Vagina (tissue), 2 donors: ENCODE results near the gene IL2RA. TPM values are rescaled to one million over a fixed set of nuclear protein-coding genes. Genes with fewer than 3 reads are reported as not detected.

Experiments used
- DNase-seq, 2 donors: peaks; one replicate each; pipeline ENCODE4 v3.0.0-alpha.2; 2017; ENCODE audit errors: extremely low spot score in 2 of 2
- H3K27ac ChIP-seq: fragments of 200-600 bp; sonication (generic); one replicate; pipeline ENCODE4 v1.5.1; 2019
- H3K27me3 ChIP-seq: fragments of 200-600 bp; sonication (generic); one replicate; pipeline ENCODE4 v1.5.1; 2019
- H3K36me3 ChIP-seq, 2 donors: fragments of 200-600 bp; sonication (generic); one replicate each; pipeline ENCODE4 v1.5.1; 2017 to 2019
- H3K4me1 ChIP-seq: fragments of 200-600 bp; sonication (generic); one replicate; pipeline ENCODE4 v1.5.1; 2019
- H3K4me3 ChIP-seq, 2 donors: fragments of 200-600 bp; sonication (generic); 1 replicate in 1 of 2; 2 replicates in 1 of 2; pipeline ENCODE4 v1.5.1; 2016 to 2019
- H3K9me3 ChIP-seq: fragments of 200-600 bp; sonication (generic); one replicate; pipeline ENCODE4 v1.5.1; 2019
- CTCF ChIP-seq, 3 experiments: fragments of 450-650 bp in 2 of 3; fragments of 200-600 bp in 1 of 3; sonication (generic) in 1 of 3; IDR thresholded peaks; one replicate each; pipeline ENCODE4 v1.5.1; 2017 to 2019; ENCODE audit warnings: antibody characterized with exemption in 3 of 3, mild to moderate bottlenecking in 2 of 3, moderate library complexity in 2 of 3
- POLR2A ChIP-seq, 2 donors: fragments of 450-650 bp; IDR thresholded peaks; one replicate each; pipeline ENCODE4 v1.6.1; 2017; ENCODE audit warnings: antibody characterized with exemption in 2 of 2, mild to moderate bottlenecking in 2 of 2, moderate library complexity in 2 of 2
- POLR2AphosphoS5 ChIP-seq, 2 donors: sonication (generic); formaldehyde crosslinking; IDR thresholded peaks; one replicate each; pipeline ENCODE4 v1.9.0; 2017; ENCODE audit warnings: antibody characterized with exemption in 2 of 2, mild to moderate bottlenecking in 2 of 2, low read depth in 1 of 2; ENCODE audit not compliant: insufficient read depth in 1 of 2
- intact Hi-C: fragments of 100-400 bp; cut with DNase I; formaldehyde crosslinking; loops from one replicate; pipeline ENCODE4 v1.15.1; 2023
- total RNA-seq: library from RNA; depleted of rRNA; stranded (reverse); fragments of >200 nt; gene quantifications from one replicate; pipeline ENCODE4 v1.2.3, GENCODE V29; 2016

Gene IL2RA
- total RNA-seq, 1 donor from 2014 or later, result not detected

- TF ChIP-seq POLR2A (IDR thresholded peaks at IDR 0.05), result no peak
- no peak for TF ChIP-seq POLR2AphosphoS5 (IDR thresholded peaks at IDR 0.05; ENCODE audit: insufficient read depth in 1 of 2, low read depth in 1 of 2)
- no peak for TF ChIP-seq CTCF (IDR thresholded peaks at IDR 0.05)
Measured at GRCh38 chr10:5981529-5981928, 80.6 kb downstream of the IL2RA start.

GRCh38 chr10:5978230-5978489 lies 84.0 kb downstream of the IL2RA start:
- peaks cover 23% of the 10 kb centered on the region for H3K4me1 ChIP-seq
- no peak for TF ChIP-seq POLR2A (IDR thresholded peaks at IDR 0.05)
- TF ChIP-seq POLR2AphosphoS5 (IDR thresholded peaks at IDR 0.05; ENCODE audit: insufficient read depth in 1 of 2, low read depth in 1 of 2), result no peak
- TF ChIP-seq CTCF (IDR thresholded peaks at IDR 0.05), result no peak
- intact Hi-C loops, result no loop called here

More at GRCh38 chr10:5981529-5981928, 80.6 kb downstream of the IL2RA start:
- intact Hi-C loops, result no loop called here
- peaks cover 27% of the 10 kb centered on the region for H3K4me1 ChIP-seq
- no peak overlapping the region for H3K27ac ChIP-seq
- no peak for DNase-seq
- no peaks in the 10 kb centered on the region for H3K27me3 ChIP-seq
- no peaks in the 10 kb centered on the region for H3K9me3 ChIP-seq
- H3K36me3 ChIP-seq, result no peaks in the 10 kb centered on the region
- H3K4me3 ChIP-seq, result no peak overlapping the region

GRCh38 chr10:5977471-5978229 lies 84.5 kb downstream of the IL2RA start, which contains the start of gene IL15RA:
IL15RA (minus strand) TSS chr10:5977543; CDS start chr10:5977492, 51 bp downstream.
- no peak for DNase-seq

More at GRCh38 chr10:5978230-5978489, 84.0 kb downstream of the IL2RA start:
- Histone ChIP-seq H3K4me3 (peak overlapping the region; percentile 94 to 96), H3K9me3 (no peaks in the 10 kb centered on the region), H3K27ac (peak overlapping the region; percentile 98), H3K36me3 (no peaks in the 10 kb centered on the region), H3K27me3 (no peaks in the 10 kb centered on the region)
- DNase-seq, result no peak

GRCh38 chr10:5976512-5977470 lies 85.4 kb downstream of the IL2RA start:
- Histone ChIP-seq H3K27me3 (no peaks in the 10 kb centered on the region), H3K4me3 (peak overlapping the region; percentile 94 to 96), H3K36me3 (no peaks in the 10 kb centered on the region), H3K27ac (peak overlapping the region; percentile 98), H3K9me3 (no peaks in the 10 kb centered on the region), H3K4me1 (peaks cover 33% of the 10 kb centered on the region)
- intact Hi-C loops, result no loop called here
- peak in 1 of 2 donors; percentile 88 for DNase-seq
- no peak for TF ChIP-seq CTCF (IDR thresholded peaks at IDR 0.05)
- TF ChIP-seq POLR2AphosphoS5 (IDR thresholded peaks at IDR 0.05; ENCODE audit: insufficient read depth in 1 of 2, low read depth in 1 of 2), result peak in 1 of 2 donors; percentile 41
- TF ChIP-seq POLR2A (IDR thresholded peaks at IDR 0.05), result no peak

More at GRCh38 chr10:5977471-5978229, 84.5 kb downstream of the IL2RA start, which contains the start of gene IL15RA:
- TF ChIP-seq POLR2A (IDR thresholded peaks at IDR 0.05) (peak in 1 of 2 donors; percentile 21), POLR2AphosphoS5 (IDR thresholded peaks at IDR 0.05; ENCODE audit: insufficient read depth in 1 of 2, low read depth in 1 of 2) (peak in 1 of 2 donors; percentile 86), CTCF (IDR thresholded peaks at IDR 0.05) (no peak)
- peak within 1 kb of the TSS; percentile 98 for H3K27ac ChIP-seq
- intact Hi-C loops, result no loop called here
- peak within 1 kb of the TSS; percentile 94 to 96 for H3K4me3 ChIP-seq
- no peaks in the 10 kb centered on the region for H3K36me3 ChIP-seq
- H3K4me1 ChIP-seq, result peaks cover 24% of the 10 kb centered on the region
- H3K27me3 ChIP-seq, result no peaks in the 10 kb centered on the region
- H3K9me3 ChIP-seq, result no peaks in the 10 kb centered on the region
